GM21717 (cell line): ENCODE measurements around the gene LINGO4.

ENCODE experiments used
- ATAC-seq: cut with Tn5 transposase; IDR thresholded peaks from one replicate; pipeline ENCODE4 v1.9.1; 2021; ENCODE audit warnings: mild to moderate bottlenecking, moderate library complexity; ENCODE audit not compliant: unreplicated experiment

Gene LINGO4

DNA sequence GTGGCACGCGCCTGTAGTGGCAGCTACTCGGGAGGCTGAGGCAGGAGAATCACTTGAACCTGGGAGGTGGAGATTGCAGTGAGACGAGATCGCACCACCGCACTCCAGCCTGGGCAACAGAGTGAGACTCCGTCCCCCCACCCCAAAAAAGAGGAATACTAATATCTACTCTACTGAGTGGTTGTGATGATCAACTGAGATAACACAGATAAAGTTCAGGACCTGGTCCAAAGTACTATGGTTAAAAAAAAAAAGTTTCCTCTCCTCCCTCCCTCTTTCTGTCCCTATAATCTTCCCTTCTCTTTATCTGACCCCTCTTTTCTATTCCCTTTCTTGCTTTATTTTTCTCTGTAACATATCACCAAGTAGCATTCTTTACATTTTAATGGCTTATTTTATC lies 30.4 kb upstream of the LINGO4 start:
- no peak for ATAC-seq

- no peak for ATAC-seq
Measured at GRCh38 chr1:151834239-151834638, 29.0 kb upstream of the LINGO4 start.

GRCh38 chr1:151833172-151833900 lies 28.1 kb upstream of the LINGO4 start:
- no peak for ATAC-seq

GRCh38 chr1:151832318-151832980 lies 27.2 kb upstream of the LINGO4 start:
- ATAC-seq = no peak

DNA sequence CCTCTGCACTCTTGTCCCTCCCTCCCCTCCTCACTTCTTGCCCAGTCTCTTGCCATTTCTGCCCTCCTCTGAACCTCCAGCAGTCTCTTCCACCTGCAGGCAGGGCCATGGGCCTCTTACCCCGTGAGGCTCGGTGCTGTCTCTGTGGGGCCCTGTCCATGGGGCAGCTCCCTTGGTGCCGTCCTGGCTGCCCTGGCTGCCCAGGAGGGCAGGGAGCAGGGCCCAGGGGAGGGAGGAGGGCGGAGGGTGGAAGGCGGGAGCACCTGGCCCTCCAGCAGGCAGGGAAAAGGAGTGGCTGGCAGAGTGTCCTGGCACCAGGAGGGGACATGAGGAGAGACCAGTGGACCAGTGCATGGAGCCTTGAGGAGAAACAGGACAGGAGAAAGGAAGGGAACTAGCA lies 26.4 kb upstream of the LINGO4 start, which contains the start of gene RORC:
TSS of gene RORC (minus strand) at position 198 of the 400 bp plus-strand sequence. CDS start at position 160, 38 bp downstream.
- ATAC-seq = no peak

GRCh38 chr1:151831256-151831591 lies 26.0 kb upstream of the LINGO4 start:
- no peak for ATAC-seq

GRCh38 chr1:151830055-151830454 lies 24.8 kb upstream of the LINGO4 start:
- no peak for ATAC-seq

- no peak for ATAC-seq
Measured at GRCh38 chr1:151829352-151830046, 24.3 kb upstream of the LINGO4 start.

GRCh38 chr1:151828921-151829320 lies 23.7 kb upstream of the LINGO4 start:
- no peak for ATAC-seq

- ATAC-seq = no peak
Measured at GRCh38 chr1:151827853-151828252, 22.6 kb upstream of the LINGO4 start.

- ATAC-seq = no peak
Measured at GRCh38 chr1:151825751-151826660, 20.8 kb upstream of the LINGO4 start.

GRCh38 chr1:151825204-151825603 lies 20.0 kb upstream of the LINGO4 start:
- ATAC-seq = no peak

- no peak for ATAC-seq
Measured at GRCh38 chr1:151823175-151823574, 18.0 kb upstream of the LINGO4 start.

DNA sequence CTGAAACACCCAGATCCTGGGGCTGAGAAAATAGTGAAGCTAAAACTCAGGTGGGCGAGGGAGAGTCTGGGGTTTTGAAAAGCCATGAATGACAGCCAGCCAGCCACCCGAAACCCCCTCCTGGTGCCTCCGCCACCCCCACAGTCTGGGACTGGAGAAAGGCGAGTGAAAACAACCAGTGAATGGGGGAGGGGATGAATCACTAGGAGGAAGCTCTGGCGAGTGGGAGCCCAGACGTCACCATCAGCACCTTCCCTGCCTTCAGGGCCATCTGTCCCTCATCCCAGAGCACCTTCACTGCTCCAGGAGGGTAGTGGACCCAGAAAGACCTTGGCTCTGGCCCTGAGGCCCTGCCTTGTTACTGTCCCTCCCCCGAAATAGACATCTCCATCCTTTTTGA lies 17.2 kb upstream of the LINGO4 start:
- ATAC-seq = no peak

GRCh38 chr1:151820940-151821339 lies 15.7 kb upstream of the LINGO4 start:
- ATAC-seq = no peak

GRCh38 chr1:151819976-151820623 lies 14.9 kb upstream of the LINGO4 start:
- no peak for ATAC-seq

- ATAC-seq = no peak
Measured at GRCh38 chr1:151819227-151819835, 14.1 kb upstream of the LINGO4 start.

- ATAC-seq = no peak
Measured at GRCh38 chr1:151817353-151817730, 12.1 kb upstream of the LINGO4 start.

DNA sequence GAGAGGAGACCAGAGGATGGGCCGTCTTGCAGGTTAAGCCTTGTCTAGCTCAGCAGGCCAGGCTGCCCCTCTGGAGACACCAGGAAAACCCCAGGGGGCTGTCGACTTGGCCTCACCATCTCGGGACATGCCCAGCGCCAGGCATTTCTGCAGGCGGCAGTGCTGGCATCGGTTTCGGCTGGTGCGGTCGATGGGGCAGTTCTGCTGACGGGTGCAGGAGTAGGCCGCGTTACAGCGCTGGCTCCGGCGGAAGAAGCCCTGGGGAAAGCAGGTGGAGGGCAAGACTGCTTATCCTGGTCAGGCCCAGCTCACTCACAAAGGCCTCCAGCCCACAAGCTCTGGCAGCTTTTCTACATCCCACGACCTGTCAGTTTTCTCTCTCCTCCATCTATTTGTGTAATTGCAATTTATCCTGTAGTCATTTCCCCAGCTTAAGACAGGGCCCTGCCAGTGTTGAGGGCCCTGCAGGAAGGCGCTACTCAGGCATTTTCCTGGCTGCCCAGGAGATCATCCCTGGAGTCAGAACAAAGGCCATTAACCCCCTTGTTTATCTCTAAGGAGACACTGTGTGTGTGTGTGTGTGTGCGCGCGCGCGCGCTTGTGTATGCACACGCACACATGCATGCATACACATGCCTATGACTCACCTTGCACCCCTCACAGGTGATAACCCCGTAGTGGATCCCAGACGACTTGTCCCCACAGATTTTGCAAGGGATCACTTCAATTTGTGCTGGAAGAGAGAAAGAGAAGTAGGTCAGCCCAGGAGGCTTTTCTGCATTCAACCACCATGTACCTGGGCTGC lies 11.5 kb upstream of the LINGO4 start:
- no peak for ATAC-seq
